HFFc6 (cell line): ENCODE measurements around the gene HDAC10. TPM values are rescaled to one million over a fixed set of nuclear protein-coding genes. Genes with fewer than 3 reads are reported as not detected.
"Not testable (repeated sequence)": the region's sequence is repeated elsewhere in the genome, so short reads cannot be mapped to it uniquely, and the experiment has no call there.

Experiments
- DNase-seq: peaks from one replicate; pipeline ENCODE4 v3.0.0-alpha.2; 2018
- H3K27ac Mint-ChIP-seq: 2 replicates; pipeline ENCODE4 v1.8.0; 2020; ENCODE audit warnings: mild to moderate bottlenecking, mixed read lengths
- H3K27me3 Mint-ChIP-seq: 2 replicates; pipeline ENCODE4 v1.8.0; 2021; ENCODE audit warnings: mild to moderate bottlenecking, moderate library complexity, mixed read lengths; ENCODE audit not compliant: insufficient read depth
- H3K36me3 Mint-ChIP-seq: 2 replicates; pipeline ENCODE4 v1.8.0; 2021; ENCODE audit warnings: low read depth, mixed read lengths
- H3K4me1 Mint-ChIP-seq: 2 replicates; pipeline ENCODE4 v1.8.0; 2020; ENCODE audit warnings: low read depth, mixed read lengths
- H3K4me3 Mint-ChIP-seq: 2 replicates; pipeline ENCODE4 v1.8.0; 2020; ENCODE audit warnings: mild to moderate bottlenecking, moderate library complexity, mixed read lengths
- H3K9me3 Mint-ChIP-seq: 2 replicates; pipeline ENCODE4 v1.8.0; 2020; ENCODE audit warnings: mild to moderate bottlenecking, mixed read lengths
- total RNA-seq, 6 experiments: library from RNA; stranded (reverse); fragmentation: NEBNext Ultra II Directional; extraction: Animal tissue kit (Norgen Biotek cat#: 25700); gene quantifications; 2 replicates in 1 of 6; 3 replicates in 5 of 6; pipeline ENCODE4 v1.2.3, GENCODE V29; 2021
- TF ChIP-seq, protein P1 (sequence below): fragments of 200-600 bp; sonication (generic); IDR thresholded peaks from 2 replicates; pipeline ENCODE4 v1.5.0; 2021; ENCODE audit warnings: antibody characterized with exemption, mild to moderate bottlenecking

The HDAC10 gene
- total RNA-seq, 6 experiments from 2014 or later: 24.2 to 30.9 (median 28.9) TPM

DNA sequence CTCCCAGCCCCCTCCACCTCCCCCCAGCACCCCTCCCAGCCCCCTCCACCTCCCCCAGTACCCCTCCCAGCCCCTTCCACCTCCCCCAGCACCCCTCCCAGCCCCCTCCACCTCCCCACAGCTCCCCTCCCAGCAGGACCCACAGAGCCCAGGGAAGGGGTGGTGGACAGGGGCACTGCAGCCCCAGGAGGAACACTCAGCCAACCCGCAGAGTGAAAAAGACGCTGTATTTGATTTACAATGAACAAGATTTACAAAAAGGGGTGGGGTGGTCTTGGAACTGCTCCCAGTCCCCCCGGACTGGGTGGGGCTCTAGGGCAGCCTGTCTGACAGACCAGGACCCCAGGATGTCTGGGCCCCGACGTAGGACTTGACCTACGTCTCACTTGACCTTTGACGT is 23.7 kb upstream of the HDAC10 start:
- peaks cover 8% of the 10 kb centered on the region for H3K27me3 Mint-ChIP-seq
- peaks cover 18% of the 10 kb centered on the region for H3K36me3 Mint-ChIP-seq
- TF ChIP-seq, protein P1, sequence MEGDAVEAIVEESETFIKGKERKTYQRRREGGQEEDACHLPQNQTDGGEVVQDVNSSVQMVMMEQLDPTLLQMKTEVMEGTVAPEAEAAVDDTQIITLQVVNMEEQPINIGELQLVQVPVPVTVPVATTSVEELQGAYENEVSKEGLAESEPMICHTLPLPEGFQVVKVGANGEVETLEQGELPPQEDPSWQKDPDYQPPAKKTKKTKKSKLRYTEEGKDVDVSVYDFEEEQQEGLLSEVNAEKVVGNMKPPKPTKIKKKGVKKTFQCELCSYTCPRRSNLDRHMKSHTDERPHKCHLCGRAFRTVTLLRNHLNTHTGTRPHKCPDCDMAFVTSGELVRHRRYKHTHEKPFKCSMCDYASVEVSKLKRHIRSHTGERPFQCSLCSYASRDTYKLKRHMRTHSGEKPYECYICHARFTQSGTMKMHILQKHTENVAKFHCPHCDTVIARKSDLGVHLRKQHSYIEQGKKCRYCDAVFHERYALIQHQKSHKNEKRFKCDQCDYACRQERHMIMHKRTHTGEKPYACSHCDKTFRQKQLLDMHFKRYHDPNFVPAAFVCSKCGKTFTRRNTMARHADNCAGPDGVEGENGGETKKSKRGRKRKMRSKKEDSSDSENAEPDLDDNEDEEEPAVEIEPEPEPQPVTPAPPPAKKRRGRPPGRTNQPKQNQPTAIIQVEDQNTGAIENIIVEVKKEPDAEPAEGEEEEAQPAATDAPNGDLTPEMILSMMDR: no peak
- no peak overlapping the region for H3K4me3 Mint-ChIP-seq
- H3K27ac Mint-ChIP-seq: no peak overlapping the region
- H3K9me3 Mint-ChIP-seq: no peaks in the 10 kb centered on the region
- DNase-seq: no peak
- H3K4me1 Mint-ChIP-seq: peaks cover 7% of the 10 kb centered on the region; the same call in 1 of the 2 replicates

DNA sequence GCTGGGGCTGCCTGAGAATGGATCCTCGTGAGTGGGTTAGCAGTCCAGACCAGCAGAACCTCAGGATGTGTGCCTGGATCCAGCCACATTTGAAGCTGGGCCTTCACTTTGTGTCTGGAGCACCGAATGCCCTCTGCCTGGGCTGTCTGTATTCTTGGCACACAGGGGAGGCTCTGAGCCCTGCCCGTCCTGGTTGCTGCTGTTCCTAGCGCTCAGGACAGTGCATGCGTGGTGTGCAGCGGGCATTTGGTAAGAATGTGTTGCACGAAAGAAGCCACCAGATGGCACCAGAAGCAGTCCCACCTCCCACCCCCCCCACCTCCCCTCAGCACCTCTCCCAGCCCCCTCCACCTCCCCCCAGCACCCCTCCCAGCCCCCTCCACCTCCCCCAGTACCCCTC is 23.2 kb upstream of the HDAC10 start:
- DNase-seq: peak; percentile 57
- H3K36me3 Mint-ChIP-seq: peaks cover 18% of the 10 kb centered on the region
- H3K4me3 Mint-ChIP-seq: no peak overlapping the region
- TF ChIP-seq, protein P1: peak; percentile 53
- peaks cover 7% of the 10 kb centered on the region; the same call in 1 of the 2 replicates for H3K4me1 Mint-ChIP-seq
- H3K9me3 Mint-ChIP-seq: no peaks in the 10 kb centered on the region
- peaks cover 8% of the 10 kb centered on the region for H3K27me3 Mint-ChIP-seq
- peak overlapping the region; percentile 55; the same call in 1 of the 2 replicates for H3K27ac Mint-ChIP-seq

DNA sequence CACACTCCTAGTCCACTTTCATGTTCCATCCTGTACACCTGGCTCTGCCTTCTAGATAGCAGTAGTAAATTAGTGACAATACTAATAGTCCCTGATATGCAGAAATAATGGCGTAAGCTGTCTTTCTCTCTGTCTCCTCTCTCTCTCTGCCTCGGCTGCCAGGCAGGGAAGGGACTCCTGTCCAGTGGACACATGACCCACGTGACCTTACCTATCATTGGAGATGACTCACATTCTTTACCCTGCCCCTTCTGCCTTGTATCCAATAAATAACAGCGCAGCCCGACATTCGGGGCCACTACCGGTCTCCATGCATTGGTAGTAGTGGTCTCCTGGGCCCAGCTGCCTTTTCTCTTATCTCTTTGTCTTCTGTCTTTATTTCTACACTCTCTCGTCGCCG is 22.7 kb upstream of the HDAC10 start:
- not testable (repeated sequence) for H3K4me1 Mint-ChIP-seq, DNase-seq, H3K9me3 Mint-ChIP-seq, H3K27me3 Mint-ChIP-seq, H3K4me3 Mint-ChIP-seq
- H3K36me3 Mint-ChIP-seq: peaks cover 18% of the 10 kb centered on the region
- H3K27ac Mint-ChIP-seq: peak overlapping the region; percentile 55

DNA sequence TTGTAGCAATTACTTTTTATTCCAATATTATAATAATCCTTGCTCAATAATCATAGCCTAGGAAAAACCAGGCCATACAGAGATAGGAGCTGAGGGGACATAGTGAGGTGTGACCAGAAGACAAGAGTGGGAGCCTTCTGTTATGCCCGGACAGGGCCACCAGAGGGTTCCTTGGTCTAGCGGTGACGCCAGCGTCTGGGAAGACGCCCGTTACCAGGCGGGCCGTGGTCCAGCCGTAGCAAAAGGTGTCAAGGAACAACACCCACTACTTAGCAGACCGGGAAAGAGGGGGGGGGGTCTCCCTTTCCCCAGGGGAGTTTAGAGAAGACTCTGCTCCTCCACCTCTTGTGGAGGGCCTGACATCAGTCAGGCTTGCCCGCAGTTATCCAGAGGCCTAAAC is 22.3 kb upstream of the HDAC10 start:
- not testable (repeated sequence) for H3K4me1 Mint-ChIP-seq, H3K27ac Mint-ChIP-seq, H3K4me3 Mint-ChIP-seq, H3K9me3 Mint-ChIP-seq, DNase-seq
- TF ChIP-seq, protein P1: 0 out of 2 replicates have a peak, but pooled peaks have one; percentile 28
- Mint-ChIP-seq H3K36me3 (peaks cover 18% of the 10 kb centered on the region), H3K27me3 (peaks cover 11% of the 10 kb centered on the region)

DNA sequence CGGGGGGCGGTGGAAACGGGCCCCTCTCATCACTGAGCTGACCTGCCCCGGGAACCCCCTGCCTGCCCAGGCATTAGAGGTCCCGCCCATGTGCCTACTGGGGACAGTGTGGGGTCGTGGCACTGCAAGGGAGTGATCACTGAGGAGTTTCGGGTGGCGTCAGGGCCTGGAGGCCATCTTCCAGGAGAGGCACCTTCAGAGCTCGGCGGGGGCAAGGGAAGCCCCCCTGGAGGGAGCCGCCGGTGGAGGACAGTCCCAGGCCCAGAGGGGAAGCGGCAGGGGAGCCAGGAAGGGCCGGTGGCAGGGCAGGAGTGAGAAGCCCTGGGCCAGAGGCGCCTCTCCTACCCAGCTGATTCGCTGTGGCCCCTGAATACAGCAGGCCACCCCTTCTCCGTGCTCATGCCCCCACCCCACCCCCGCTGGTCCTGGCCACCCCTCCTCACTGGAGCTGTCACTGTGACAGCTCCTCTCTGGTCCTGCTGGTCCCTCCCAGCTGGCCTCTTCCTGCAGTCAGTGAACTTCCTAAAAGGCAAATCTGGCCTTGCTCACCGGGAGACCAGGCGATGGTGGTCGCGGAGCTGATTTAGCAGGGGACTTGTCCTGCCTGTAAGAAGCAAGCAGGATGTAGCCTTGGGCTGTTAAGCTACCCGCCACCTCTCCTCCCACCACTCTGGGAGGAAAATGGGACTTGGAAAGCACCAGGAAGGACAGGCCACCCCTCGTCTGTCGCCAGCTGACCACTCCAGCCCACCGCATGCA is 21.2 kb upstream of the HDAC10 start:
- H3K27me3 Mint-ChIP-seq: peaks cover 12% of the 10 kb centered on the region
- no peaks in the 10 kb centered on the region for H3K9me3 Mint-ChIP-seq
- peak overlapping the region; percentile 26; the same call in 1 of the 2 replicates for H3K27ac Mint-ChIP-seq
- DNase-seq: no peak
- TF ChIP-seq, protein P1: no peak; the same call in 1 of the 2 replicates
- peaks cover 14% of the 10 kb centered on the region for H3K36me3 Mint-ChIP-seq
- H3K4me1 Mint-ChIP-seq: peaks cover 7% of the 10 kb centered on the region; the same call in 1 of the 2 replicates
- no peak overlapping the region for H3K4me3 Mint-ChIP-seq

DNA sequence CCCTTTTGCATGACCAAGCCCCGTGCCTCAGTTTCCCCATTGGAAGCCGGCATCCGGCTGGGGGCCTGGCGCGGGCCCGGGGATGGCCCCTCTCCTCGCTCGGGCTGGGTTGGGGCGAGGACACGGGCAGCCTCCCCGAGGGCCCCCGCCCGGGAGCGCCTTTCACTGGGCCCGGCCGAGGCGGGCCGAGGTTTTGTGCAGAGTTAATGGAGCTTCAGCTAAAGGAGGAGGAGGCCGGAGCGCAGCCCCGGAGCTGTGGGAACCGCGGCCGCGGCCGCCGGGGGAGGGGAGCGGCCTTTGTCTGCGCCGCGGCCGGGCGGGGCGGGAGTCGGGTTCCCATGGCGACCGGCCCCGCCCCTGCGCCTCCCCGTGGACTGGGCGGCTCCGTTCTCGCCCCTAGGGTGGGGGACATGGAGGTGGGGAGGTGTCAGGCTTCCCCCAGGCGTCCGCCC is 20.5 kb upstream of the HDAC10 start:
- Mint-ChIP-seq H3K27ac (no peak overlapping the region), H3K9me3 (no peaks in the 10 kb centered on the region), H3K4me1 (peaks cover 7% of the 10 kb centered on the region; the same call in 1 of the 2 replicates), H3K36me3 (peaks cover 7% of the 10 kb centered on the region), H3K27me3 (peaks cover 6% of the 10 kb centered on the region), H3K4me3 (no peak overlapping the region)
- TF ChIP-seq, protein P1: peak; percentile 41; the same call in 1 of the 2 replicates
- no peak for DNase-seq
